IMR-90 (cell line): ENCODE measurements around the gene DCDC1. TPM values are rescaled to one million over a fixed set of nuclear protein-coding genes. Genes with fewer than 3 reads are reported as not detected.

Source experiments
- ATAC-seq: fragments of 200-7000 bp; cut with Tn5 transposase; 2 replicates; pipeline ENCODE4 v1.9.1; 2020; ENCODE audit warnings: low read depth, mild to moderate bottlenecking, moderate library complexity
- BruUV-seq: library from RNA; stranded (reverse); fragments of 400-500 nt; replicated peaks from 2 replicates; lab custom pipeline; 2021; lab: Mats Ljungman, UMichigan
- CTCF ChIA-PET: fragments of 300-600 bp; formaldehyde crosslinking; extraction: SDS; loops from one replicate; lab custom pipeline; 2021; ENCODE audit warnings: antibody characterized with exemption; lab: Yijun Ruan, JAX
- POLR2A ChIA-PET: fragments of 300-600 bp; sonication (Branson Sonifier 250); formaldehyde crosslinking; loops from one replicate; lab custom pipeline; 2022; ENCODE audit warnings: antibody characterized with exemption; ENCODE audit not compliant: unreplicated experiment; lab: Charles Lee
- DNase-seq: peaks from one replicate; pipeline ENCODE4 v3.0.0; 2013
- H2AFZ ChIP-seq: replicated peaks from 2 replicates; pipeline ENCODE3; 2013; ENCODE audit warnings: low read length, mild to moderate bottlenecking; ENCODE audit not compliant: poor library complexity
- H2AK5ac ChIP-seq: 2 replicates; pipeline ENCODE4 v1.6.1; 2013; ENCODE audit warnings: low read depth, low read length, inconsistent platforms
- H2AK9ac ChIP-seq: replicated peaks from 2 replicates; pipeline ENCODE3; 2013; ENCODE audit warnings: mild to moderate bottlenecking, low read depth, low read length, moderate library complexity; ENCODE audit not compliant: poor library complexity
- H2BK120ac ChIP-seq: 2 replicates; pipeline ENCODE4 v1.6.1; 2013; ENCODE audit warnings: low read depth, low read length, inconsistent platforms
- H2BK15ac ChIP-seq: 3 replicates; pipeline ENCODE4 v1.6.1; 2013; ENCODE audit warnings: low read depth, low read length, inconsistent platforms
- H2BK20ac ChIP-seq: 2 replicates; pipeline ENCODE4 v1.6.1; 2013; ENCODE audit warnings: low read depth, mild to moderate bottlenecking, inconsistent platforms, low read length, moderate library complexity
- H2BK5ac ChIP-seq: 2 replicates; pipeline ENCODE4 v1.6.1; 2013; ENCODE audit warnings: mild to moderate bottlenecking, low read depth, low read length, inconsistent platforms; ENCODE audit not compliant: poor library complexity, severe bottlenecking
- H3K14ac ChIP-seq: replicated peaks from 2 replicates; pipeline ENCODE4 v1.6.1; 2013; ENCODE audit warnings: low read depth, low read length, inconsistent platforms
- H3K18ac ChIP-seq: 2 replicates; pipeline ENCODE4 v1.6.1; 2013; ENCODE audit warnings: low read depth, low read length, control low read depth
- H3K23ac ChIP-seq: 2 replicates; pipeline ENCODE4 v1.6.1; 2013; ENCODE audit warnings: low read depth, low read length, inconsistent platforms
- H3K27ac ChIP-seq: 2 replicates; pipeline ENCODE4 v1.5.1; 2013; ENCODE audit warnings: mild to moderate bottlenecking, control low read depth, low read length; ENCODE audit not compliant: insufficient read depth
- H3K27me3 ChIP-seq: 2 replicates; pipeline ENCODE4 v1.6.1; 2013; ENCODE audit warnings: low read length; ENCODE audit not compliant: control insufficient read depth, insufficient read depth
- H3K36me3 ChIP-seq: 2 replicates; pipeline ENCODE4 v1.6.1; 2013; ENCODE audit warnings: low read length, mixed read lengths; ENCODE audit not compliant: control insufficient read depth, insufficient read depth
- H3K4ac ChIP-seq: 2 replicates; pipeline ENCODE4 v1.6.1; 2013; ENCODE audit warnings: low read depth, low read length, inconsistent platforms
- H3K4me1 ChIP-seq: 2 replicates; pipeline ENCODE4 v1.6.1; 2013; ENCODE audit warnings: low read length, mixed read lengths; ENCODE audit not compliant: control insufficient read depth, insufficient read depth
- H3K4me2 ChIP-seq: 2 replicates; pipeline ENCODE4 v1.6.1; 2013; ENCODE audit warnings: low read depth, mild to moderate bottlenecking, control low read depth, low read length, moderate library complexity
- H3K4me3 ChIP-seq: 2 replicates; pipeline ENCODE4 v1.5.1; 2013; ENCODE audit warnings: low read depth, mild to moderate bottlenecking, control low read depth, low read length, moderate library complexity; ENCODE audit not compliant: insufficient read depth
- H3K56ac ChIP-seq: 2 replicates; pipeline ENCODE4 v1.6.1; 2013; ENCODE audit warnings: low read length, inconsistent platforms; ENCODE audit not compliant: insufficient read depth; ENCODE audit errors: extremely low read depth
- H3K79me1 ChIP-seq, 2 experiments: 2 replicates each; pipeline ENCODE4 v1.6.1; 2013; ENCODE audit warnings: low read length in 2 of 2, inconsistent platforms in 1 of 2, low read depth in 1 of 2
- H3K9ac ChIP-seq: 2 replicates; pipeline ENCODE4 v1.6.1; 2013; ENCODE audit warnings: low read depth, low read length, control low read depth
- H3K9me1 ChIP-seq: 2 replicates; pipeline ENCODE4 v1.6.1; 2013; ENCODE audit warnings: low read length, inconsistent platforms; ENCODE audit not compliant: insufficient read depth
- H3K9me3 ChIP-seq: 2 replicates; pipeline ENCODE4 v1.6.1; 2013; ENCODE audit warnings: low read length; ENCODE audit not compliant: control insufficient read depth, insufficient read depth
- H4K20me1 ChIP-seq: 2 replicates; pipeline ENCODE4 v1.6.1; 2013; ENCODE audit warnings: low read length, inconsistent platforms; ENCODE audit not compliant: insufficient read depth
- H4K5ac ChIP-seq: 2 replicates; pipeline ENCODE4 v1.6.1; 2013; ENCODE audit warnings: mild to moderate bottlenecking, low read depth, low read length, control low read depth
- H4K8ac ChIP-seq, 2 experiments: 2 replicates each; pipeline ENCODE4 v1.6.1; 2013; ENCODE audit warnings: low read depth in 2 of 2, low read length in 2 of 2, control low read depth in 1 of 2, inconsistent platforms in 1 of 2
- H4K91ac ChIP-seq: 2 replicates; pipeline ENCODE4 v1.6.1; 2013; ENCODE audit warnings: low read depth, low read length, inconsistent platforms; ENCODE audit not compliant: insufficient read depth
- CEBPB ChIP-seq: IDR thresholded peaks from 2 replicates; pipeline ENCODE4 v1.6.1; 2012; ENCODE audit warnings: low read depth, low read length, improper control_type of control experiment
- CTCF ChIP-seq: conservative IDR thresholded peaks from 2 replicates; pipeline ENCODE4 v1.5.1; 2012; ENCODE audit warnings: mild to moderate bottlenecking, low read depth, low read length, improper control_type of control experiment
- MXI1 ChIP-seq: IDR thresholded peaks from 2 replicates; pipeline ENCODE4 v1.6.1; 2012; ENCODE audit warnings: low read depth, mild to moderate bottlenecking, low read length, moderate library complexity, borderline replicate concordance
- NFE2L2 ChIP-seq: fragments of 150-350 bp; IDR thresholded peaks from 2 replicates; pipeline ENCODE4 v1.6.1; 2016; ENCODE audit warnings: low read depth, mild to moderate bottlenecking, low read length
- POLR2A ChIP-seq: IDR thresholded peaks from 2 replicates; pipeline ENCODE4 v1.6.1; 2012; ENCODE audit warnings: mild to moderate bottlenecking, low read depth, low read length
- RAD21 ChIP-seq: IDR thresholded peaks from 2 replicates; pipeline ENCODE4 v1.6.1; 2012; ENCODE audit warnings: low read length, improper control_type of control experiment
- RFX5 ChIP-seq: IDR thresholded peaks from 2 replicates; pipeline ENCODE4 v1.8.0; 2012; ENCODE audit warnings: low read depth, mild to moderate bottlenecking, low read length, moderate library complexity
- WGBS, 2 experiments: methylation state at CpG; one replicate each; pipeline versions ENCODE4 v1.1.5 to v1.1.7; 2013; ENCODE audit warnings: missing lambda C conversion rate in 2 of 2; ENCODE audit not compliant: insufficient read length in 1 of 2; ENCODE audit errors: extremely low coverage in 2 of 2; 5-methylcytosine and 5-hydroxymethylcytosine counted together
- dilution Hi-C: fragments of 300-500 bp; cut with HindIII; formaldehyde crosslinking; loops from one replicate; pipeline ENCODE4 v1.14.3; 2018; ENCODE audit warnings: low sequenced_read_pairs; ENCODE audit not compliant: unreplicated experiment
- in situ Hi-C: fragments of 300-500 bp; cut with MboI; formaldehyde crosslinking; loops from 3 replicates; pipeline ENCODE4 v1.14.3; 2019; ENCODE audit warnings: low sequenced_read_pairs, inconsistent platforms, mixed read lengths
- intact Hi-C: fragments of 100-400 bp; cut with micrococcal nuclease; formaldehyde crosslinking; loops from 2 replicates; pipeline ENCODE4 v1.10.0; 2022
- polyA plus RNA-seq, 3 experiments: library from polyadenylated mRNA; depleted of rRNA; stranded (reverse); fragments of >200 nt; gene quantifications; 2 replicates each; pipeline ENCODE4 v1.2.3, GENCODE V29; 2012; ENCODE audit warnings: low replicate concordance in 1 of 3
- total RNA-seq: library from RNA; depleted of rRNA; stranded (reverse); fragments of >200 nt; gene quantifications from 2 replicates; pipeline ENCODE4 v1.2.3, GENCODE V29; 2012

DCDC1 gene
- total and polyA plus RNA-seq, 2 of the 4 experiments (the other 2 are of a cell fraction), result not detected

DNA sequence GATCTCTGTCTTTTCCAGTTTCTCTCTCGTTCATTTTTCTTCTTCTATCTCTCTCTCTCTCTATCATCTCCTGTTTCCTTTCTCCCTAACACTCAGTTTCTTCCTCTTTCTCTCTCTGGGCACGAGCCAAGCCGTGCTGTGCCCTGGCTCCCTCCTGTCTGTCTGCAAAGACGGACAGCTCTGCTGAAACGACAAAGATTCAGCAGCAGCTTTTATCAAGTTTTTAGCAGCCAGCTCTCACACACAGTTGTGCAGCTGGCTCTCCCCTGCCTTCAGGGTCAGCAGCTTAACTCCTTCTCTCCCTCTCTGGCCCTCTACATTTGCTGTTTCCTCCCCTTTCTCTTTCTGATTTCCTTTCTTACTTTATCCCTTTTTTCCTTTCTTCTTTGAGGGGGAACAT lies 431.4 kb downstream of the DCDC1 start:
- Histone ChIP-seq H3K27ac (no peak overlapping the region), H3K18ac (no peak overlapping the region), H3K14ac (no peak overlapping the region), H2AFZ (no peak overlapping the region), H3K79me1 (no peaks in the 10 kb centered on the region), H3K9me3 (no peaks in the 10 kb centered on the region), H3K23ac (no peak overlapping the region), H3K4me1 (no peaks in the 10 kb centered on the region), H3K56ac (no peak overlapping the region), H4K91ac (no peak overlapping the region), H3K9me1 (no peaks in the 10 kb centered on the region), H2AK9ac (no peak overlapping the region), H3K9ac (no peak overlapping the region), H4K5ac (no peak overlapping the region), H4K20me1 (no peaks in the 10 kb centered on the region), H2BK120ac (no peak overlapping the region), H3K4me2 (no peak overlapping the region), H2AK5ac (no peak overlapping the region), H2BK20ac (no peak overlapping the region), H3K27me3 (no peaks in the 10 kb centered on the region), H2BK15ac (no peak overlapping the region), H4K8ac (no peak overlapping the region), H3K4me3 (no peak overlapping the region), H2BK5ac (no peak overlapping the region), H3K4ac (no peak overlapping the region), H3K36me3 (no peaks in the 10 kb centered on the region)
- WGBS, 2 experiments, result 0% methylated on average over 1 of the region's 5 CpGs; no CpG with 5 or more reads in 1 of the 2 experiments
- no peak for TF ChIP-seq MXI1
- no peak for TF ChIP-seq RAD21
- TF ChIP-seq CEBPB, result no peak
- no peak for TF ChIP-seq NFE2L2
- TF ChIP-seq POLR2A, result no peak
- TF ChIP-seq CTCF, result no peak
- no peak for TF ChIP-seq RFX5
- intact Hi-C loops (no loop called here), dilution Hi-C loops (no loop called here), in situ Hi-C loops (no loop called here)
- no TSS peak for BruUV-seq
- DNase-seq, result no peak
- ATAC-seq, result no peak
- ChIA-PET POLR2A (no interaction called here), CTCF (no interaction called here)
